SKM-1 treated with dmso at 0.1 percent for 144 hours (cell line): ENCODE results near the gene FAM83E.
"Not testable (repeated sequence)": the region's sequence is repeated elsewhere in the genome, so short reads cannot be mapped to it uniquely, and the experiment has no call there.

Experiments used
- DNase-seq: peaks from one replicate; lab custom pipeline; 2025; ENCODE audit not compliant: unreplicated experiment; lab: John Stamatoyannopoulos, UW

The FAM83E gene

GRCh38 chr19:48641850-48642249, 27.0 kb upstream of the FAM83E start:
- DNase-seq, result no peak

DNA sequence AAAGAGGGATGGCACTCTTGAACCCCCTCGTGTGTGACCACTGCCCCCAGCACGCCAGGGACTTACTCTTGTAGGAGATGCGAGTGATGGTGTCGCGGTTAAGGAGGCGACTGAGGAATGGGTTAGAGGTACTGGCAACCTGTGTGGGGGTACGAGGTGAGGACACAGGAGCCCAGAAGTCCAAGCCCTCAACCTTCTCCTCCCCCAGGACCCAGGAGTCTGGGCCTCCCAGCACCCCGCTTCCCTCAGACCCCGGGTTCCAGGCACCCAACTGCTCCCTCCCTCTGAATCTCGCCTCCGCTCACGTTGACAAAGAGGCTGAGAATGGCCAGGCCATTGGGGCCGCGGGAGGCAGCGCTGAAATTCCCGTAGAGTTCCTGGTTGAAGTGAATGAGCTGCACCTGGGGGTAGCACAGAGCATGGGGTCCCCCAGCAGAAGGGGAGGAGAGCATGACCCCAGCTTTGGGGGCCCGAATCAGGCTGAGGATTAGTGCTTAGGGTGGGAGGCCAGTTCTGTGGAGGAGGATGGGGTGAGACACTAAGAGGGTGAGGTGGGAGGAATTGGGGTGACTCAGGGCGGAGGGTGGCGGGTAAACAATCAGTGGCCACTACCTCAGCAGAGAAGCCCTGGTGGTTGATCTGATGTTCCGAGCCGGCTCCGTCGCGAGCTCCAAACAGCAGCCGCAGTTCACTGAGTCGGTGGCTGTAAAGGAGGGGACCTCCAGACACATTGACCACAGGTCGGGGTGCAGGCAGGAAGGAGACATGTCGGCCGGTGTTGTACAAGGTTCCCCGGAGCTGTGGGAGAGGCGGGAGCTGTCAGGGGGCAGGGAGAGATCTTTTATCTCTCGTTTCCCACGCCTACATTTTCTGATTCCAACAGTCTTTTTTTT, 24.9 kb upstream of the FAM83E start:
- no peak for DNase-seq

DNA sequence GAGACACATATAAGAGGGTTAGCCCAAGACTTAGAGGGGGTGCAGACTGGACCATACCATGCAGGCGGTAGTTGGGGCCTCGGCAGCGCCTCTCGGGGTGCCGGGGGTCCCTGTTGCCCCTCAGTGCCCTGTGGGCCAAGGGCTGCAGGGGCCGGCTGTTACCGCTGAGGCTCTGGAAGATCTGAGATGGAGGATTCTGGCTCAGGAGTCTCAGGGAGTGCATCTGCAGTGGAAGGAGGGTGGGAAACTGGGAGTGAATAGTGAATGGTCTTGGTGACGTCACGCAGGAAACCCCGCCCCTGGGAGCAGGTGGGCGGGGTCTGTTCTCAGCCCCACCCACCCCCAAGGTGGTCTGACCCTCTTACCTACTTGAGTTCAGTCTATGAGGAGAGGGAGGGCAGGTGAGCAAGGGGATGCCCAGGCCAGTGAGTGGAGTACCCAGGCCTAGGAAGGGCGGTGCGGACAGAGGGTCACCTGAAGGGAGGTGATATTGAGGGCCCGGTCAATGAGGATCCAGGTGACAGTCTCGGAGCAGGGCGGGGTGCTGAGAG, 24.0 kb upstream of the FAM83E start:
- DNase-seq, result no peak

- peak; percentile 46 for DNase-seq
Observed at GRCh38 chr19:48637948-48638830, 23.3 kb upstream of the FAM83E start.

DNA sequence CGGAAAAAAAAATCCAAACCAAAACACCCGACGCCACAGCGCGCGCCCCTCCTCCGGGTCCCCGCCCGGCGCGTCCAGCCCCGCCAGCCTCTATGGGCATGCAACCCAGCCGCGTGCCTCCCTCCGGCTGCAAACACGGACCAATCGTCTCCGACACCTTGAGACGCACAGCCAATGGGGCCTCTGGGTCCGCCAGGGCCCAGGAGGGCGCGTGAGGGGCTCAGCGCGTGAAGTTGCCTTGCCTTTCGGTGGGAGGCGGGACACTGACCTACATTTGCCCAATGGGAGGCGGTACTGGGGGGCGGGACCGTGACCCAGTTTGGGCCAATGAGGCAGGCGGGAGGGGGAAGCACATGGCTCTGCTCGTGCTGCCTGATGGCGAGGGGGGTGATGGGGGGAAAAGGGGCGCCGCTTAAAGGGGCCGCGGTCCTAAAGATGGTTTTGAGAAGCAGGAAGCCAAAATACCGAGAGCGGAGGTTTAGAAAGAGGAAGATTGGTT, 22.6 kb upstream of the FAM83E start:
- DNase-seq, result peak; percentile 86

- no peak for DNase-seq
Observed at GRCh38 chr19:48636859-48637448, 22.1 kb upstream of the FAM83E start, which contains the start of gene DBP. TSS of gene DBP (minus strand) at chr19:48637379. CDS start at chr19:48636994, 385 bp downstream.

- DNase-seq, result no peak
Observed at GRCh38 chr19:48635966-48636858, 21.3 kb upstream of the FAM83E start.

- DNase-seq, result no peak
Observed at GRCh38 chr19:48635263-48635965, 20.5 kb upstream of the FAM83E start.

DNA sequence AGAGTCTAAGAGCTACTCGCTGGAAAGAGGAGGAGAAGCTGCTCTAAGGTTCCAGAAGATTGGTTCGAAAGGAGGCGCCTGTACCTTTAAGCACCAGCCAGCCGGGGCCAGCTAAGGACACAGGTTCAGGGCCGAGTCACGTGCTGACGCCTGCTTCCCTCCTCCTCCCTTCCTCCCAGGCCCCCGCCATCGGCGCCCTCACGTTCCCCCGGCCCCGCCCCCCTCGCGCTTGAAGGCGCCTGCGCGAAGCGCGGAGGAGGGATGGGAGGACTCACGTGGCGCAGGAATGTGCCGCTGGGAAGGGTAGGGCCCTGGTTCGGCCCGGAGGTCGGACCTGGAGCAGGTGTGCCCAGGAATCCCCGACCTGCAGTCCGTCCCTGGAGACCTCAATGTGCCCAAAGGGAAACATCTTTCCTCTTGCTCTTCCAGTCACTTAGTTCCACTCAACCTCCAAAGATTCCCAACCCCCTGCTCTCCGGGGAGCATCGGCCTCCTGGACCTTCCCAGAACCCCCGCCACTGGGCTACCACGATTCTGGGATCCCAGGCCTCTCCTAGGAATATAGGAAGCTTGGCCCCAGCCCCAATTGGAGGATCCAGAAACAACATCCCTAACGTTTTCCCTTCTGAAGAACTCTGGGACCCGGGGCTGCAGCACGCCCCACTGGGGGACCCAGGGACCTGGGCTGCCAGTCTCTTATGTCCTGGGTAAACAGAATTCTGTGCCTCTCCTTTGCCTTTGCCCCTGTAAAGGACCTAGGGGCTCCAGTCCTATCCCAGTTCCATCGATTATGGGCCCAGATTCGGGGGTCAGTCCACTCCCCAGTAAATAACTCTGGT, 19.8 kb upstream of the FAM83E start:
- peak; percentile 87 for DNase-seq

GRCh38 chr19:48634036-48634342, 19.1 kb upstream of the FAM83E start:
- no peak for DNase-seq

DNA sequence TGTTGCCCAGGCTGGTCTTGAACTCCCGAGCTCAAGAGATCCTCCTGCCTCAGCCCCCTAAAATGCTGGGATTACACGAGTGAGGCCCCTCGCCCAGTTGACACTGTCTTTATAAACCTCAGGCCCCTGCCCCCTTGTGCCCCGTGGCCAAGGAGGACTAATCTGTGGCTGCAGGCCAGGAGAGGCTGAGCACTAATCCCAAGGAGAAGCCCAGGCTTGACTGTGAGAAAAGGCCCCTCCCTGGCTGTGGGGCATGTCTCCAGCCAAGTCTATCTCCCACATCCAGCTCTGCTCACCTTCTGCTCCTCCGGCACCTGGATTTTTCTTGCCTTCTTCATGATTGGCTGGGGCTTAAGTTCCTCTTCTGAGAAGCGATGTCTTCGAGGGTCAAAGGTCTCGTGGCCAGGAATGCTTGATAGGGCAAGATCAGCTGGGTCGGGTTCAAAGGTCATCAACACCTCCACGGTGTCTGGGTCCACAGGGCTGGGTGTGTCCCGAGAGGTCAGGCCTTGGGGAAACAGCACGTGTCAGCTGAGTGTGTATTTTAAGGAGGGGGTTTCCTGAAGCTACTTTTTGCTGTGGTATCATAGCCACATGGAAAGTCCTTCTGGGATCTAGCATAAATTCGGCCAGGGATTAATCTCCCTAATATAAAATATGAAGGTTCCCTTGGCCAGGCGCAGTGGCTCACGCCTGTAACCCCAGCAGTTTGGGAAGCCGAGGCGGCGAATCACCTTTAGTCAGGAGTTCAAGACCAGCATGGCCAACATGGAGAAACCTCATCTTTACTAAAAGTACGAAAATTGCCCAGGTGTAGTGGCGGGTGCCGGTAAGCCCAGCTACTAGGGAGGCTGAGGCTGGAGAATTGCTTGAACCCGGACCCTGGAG, 18.5 kb upstream of the FAM83E start:
- no peak for DNase-seq

GRCh38 chr19:48632692-48633147, 17.8 kb upstream of the FAM83E start:
- DNase-seq, result no peak

DNA sequence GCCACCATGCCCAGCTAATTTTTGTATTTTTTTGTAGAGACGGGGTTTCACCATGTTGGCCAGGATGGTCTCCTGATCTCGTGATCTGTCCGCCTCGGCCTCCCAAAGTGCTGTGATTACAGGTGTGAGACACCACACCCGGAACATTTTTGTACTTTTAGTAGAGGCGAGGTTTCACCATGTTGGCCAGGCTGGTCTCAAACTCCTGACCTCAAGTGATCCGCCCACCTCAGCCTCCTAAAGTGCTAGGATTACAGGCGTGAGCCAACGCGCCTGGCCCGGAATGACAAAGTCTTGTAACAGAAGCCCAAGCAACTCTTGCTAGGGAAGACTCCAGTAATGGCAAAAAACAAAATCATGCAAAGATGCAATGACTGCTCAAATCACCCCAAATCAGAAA, 17.4 kb upstream of the FAM83E start:
- DNase-seq, result not testable (repeated sequence)

- DNase-seq, result no peak
Observed at GRCh38 chr19:48631225-48631624, 16.3 kb upstream of the FAM83E start.

DNA sequence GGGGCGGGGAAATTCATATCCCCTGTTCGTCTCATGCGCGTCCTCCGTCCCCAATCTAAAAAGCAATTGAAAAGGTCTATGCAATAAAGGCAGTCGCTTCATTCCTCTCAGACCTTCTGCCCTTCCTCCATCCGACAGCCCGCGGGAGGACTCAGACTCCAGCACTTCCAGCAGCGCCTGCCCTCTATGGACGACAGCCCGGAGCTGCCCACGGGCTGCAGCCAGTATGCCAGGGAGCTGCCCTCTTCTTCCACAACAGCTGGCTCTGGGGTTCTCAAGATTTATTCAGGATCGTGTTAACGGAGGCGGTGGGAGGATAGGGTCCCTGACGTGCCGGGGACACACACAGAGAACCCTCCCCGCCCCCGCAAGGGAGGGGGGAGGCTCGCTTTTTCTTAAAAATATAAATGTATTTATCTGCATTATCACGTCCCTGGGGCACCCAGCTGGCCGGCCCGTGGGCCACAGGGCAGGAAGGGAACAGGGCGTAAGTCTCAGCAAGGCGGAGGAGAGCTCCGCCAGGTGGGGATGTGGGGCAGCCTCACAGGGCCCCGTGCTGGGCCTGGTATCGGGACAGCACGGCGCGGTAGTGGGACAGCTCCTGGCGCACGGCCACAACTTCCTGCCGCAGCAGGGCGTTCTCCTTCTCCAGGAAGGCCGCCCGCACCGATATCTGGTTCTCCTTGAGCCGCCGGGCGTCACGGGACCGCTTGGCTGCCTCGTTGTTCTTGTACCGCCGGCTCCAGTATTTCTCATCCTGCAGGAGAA, 15.6 kb upstream of the FAM83E start:
- DNase-seq, result no peak

GRCh38 chr19:48629599-48630295, 14.9 kb upstream of the FAM83E start:
- DNase-seq, result no peak
